Loucy (cell line): Measurements from ENCODE around the gene RAB6C.
"Not testable (repeated sequence)": the region's sequence is repeated elsewhere in the genome, so short reads cannot be mapped to it uniquely, and the experiment has no call there.

Source experiments
- H2AFZ ChIP-seq: fragments of 200-600 bp; sonication (generic); 2 replicates; pipeline ENCODE4 v1.6.0; 2016; ENCODE audit warnings: antibody characterized with exemption, mild to moderate bottlenecking, low read length, moderate library complexity
- H3F3A ChIP-seq: fragments of 200-600 bp; 2 replicates; pipeline ENCODE4 v1.6.0; 2016; ENCODE audit warnings: antibody characterized with exemption, low read depth, mild to moderate bottlenecking
- H3K27me3 ChIP-seq: fragments of 200-600 bp; sonication (generic); 2 replicates; pipeline ENCODE4 v1.6.1; 2014; ENCODE audit warnings: low read length, mild to moderate bottlenecking; ENCODE audit not compliant: insufficient read depth, poor library complexity, severe bottlenecking
- H3K36me3 ChIP-seq: fragments of 200-600 bp; sonication (generic); 2 replicates; pipeline ENCODE4 v1.6.1; 2016; ENCODE audit warnings: low read length; ENCODE audit not compliant: insufficient read depth
- H3K4me1 ChIP-seq: fragments of 200-600 bp; sonication (generic); 2 replicates; pipeline ENCODE4 v1.5.1; 2014; ENCODE audit warnings: low read length, mild to moderate bottlenecking; ENCODE audit not compliant: insufficient read depth, poor library complexity, severe bottlenecking
- H3K4me2 ChIP-seq: fragments of 200-600 bp; sonication (generic); 2 replicates; pipeline ENCODE4 v1.6.0; 2014; ENCODE audit warnings: antibody characterized with exemption, low read length, low read depth, mild to moderate bottlenecking; ENCODE audit not compliant: poor library complexity, severe bottlenecking
- H3K4me3 ChIP-seq: fragments of 200-600 bp; sonication (generic); 2 replicates; pipeline ENCODE4 v1.5.1; 2014; ENCODE audit warnings: low read length, mild to moderate bottlenecking, mixed read lengths; ENCODE audit not compliant: poor library complexity, severe bottlenecking
- H3K79me2 ChIP-seq: fragments of 200-600 bp; sonication (generic); 2 replicates; pipeline ENCODE4 v1.6.1; 2014; ENCODE audit warnings: low read length; ENCODE audit not compliant: insufficient read depth
- H3K9ac ChIP-seq: fragments of 200-600 bp; sonication (generic); 2 replicates; pipeline ENCODE4 v1.6.0; 2014; ENCODE audit warnings: mild to moderate bottlenecking, low read depth, low read length, moderate library complexity; ENCODE audit not compliant: poor library complexity, severe bottlenecking
- H3K9me2 ChIP-seq: fragments of 200-600 bp; sonication (generic); replicated peaks from 2 replicates; pipeline ENCODE4 v1.6.1; 2016; ENCODE audit warnings: low read depth, low read length, mixed read lengths
- H3K9me3 ChIP-seq: fragments of 200-600 bp; sonication (generic); 2 replicates; pipeline ENCODE4 v1.6.1; 2014; ENCODE audit warnings: mild to moderate bottlenecking, antibody characterized with exemption, low read length, low read depth; ENCODE audit not compliant: insufficient read depth
- H4K20me1 ChIP-seq: fragments of 200-600 bp; sonication (generic); 2 replicates; pipeline ENCODE4 v1.6.0; 2014; ENCODE audit warnings: antibody characterized with exemption, low read length, mild to moderate bottlenecking; ENCODE audit not compliant: insufficient read depth, poor library complexity, severe bottlenecking
- CTCF ChIP-seq: fragments of 200-600 bp; sonication (generic); conservative IDR thresholded peaks from 2 replicates; pipeline ENCODE4 v1.5.1; 2014; ENCODE audit warnings: mild to moderate bottlenecking, antibody characterized with exemption, low read length
- EZH2phosphoT487 ChIP-seq: fragments of 200-600 bp; IDR thresholded peaks from 2 replicates; pipeline ENCODE4 v1.6.1; 2018; ENCODE audit warnings: antibody characterized with exemption, mild to moderate bottlenecking, moderate library complexity, borderline replicate concordance

Gene RAB6C

GRCh38 chr2:129945557-129945956, 33.9 kb upstream of the RAB6C start:
- Histone ChIP-seq H3K4me1 (no peaks in the 10 kb centered on the region), H3K4me3 (no peak overlapping the region), H3K27me3 (no peaks in the 10 kb centered on the region), H4K20me1 (no peaks in the 10 kb centered on the region), H3K9me2 (no peaks in the 10 kb centered on the region), H3K4me2 (no peak overlapping the region), H3K79me2 (no peaks in the 10 kb centered on the region), H3K9me3 (no peaks in the 10 kb centered on the region), H3F3A (no peaks in the 10 kb centered on the region), H3K9ac (no peak overlapping the region), H3K36me3 (no peaks in the 10 kb centered on the region), H2AFZ (no peak overlapping the region)
- no peak for TF ChIP-seq EZH2phosphoT487

- not testable (repeated sequence) for H2AFZ ChIP-seq, H3K9ac ChIP-seq, H3K4me2 ChIP-seq, H3K79me2 ChIP-seq, H3K36me3 ChIP-seq, H3F3A ChIP-seq, H3K27me3 ChIP-seq, H3K9me2 ChIP-seq, H3K4me3 ChIP-seq, H3K9me3 ChIP-seq, H3K4me1 ChIP-seq, H4K20me1 ChIP-seq
Observed at GRCh38 chr2:129947712-129948111, 31.8 kb upstream of the RAB6C start.

GRCh38 chr2:129956171-129956570, 23.3 kb upstream of the RAB6C start:
- H3K79me2 ChIP-seq = not testable (repeated sequence)

GRCh38 chr2:129957891-129958290, 21.6 kb upstream of the RAB6C start:
- Histone ChIP-seq H3K27me3 (no peaks in the 10 kb centered on the region), H3K9me3 (no peaks in the 10 kb centered on the region), H3K36me3 (no peaks in the 10 kb centered on the region), H2AFZ (no peak overlapping the region), H4K20me1 (no peaks in the 10 kb centered on the region), H3K79me2 (no peaks in the 10 kb centered on the region), H3K9ac (no peak overlapping the region), H3K9me2 (no peaks in the 10 kb centered on the region), H3K4me1 (no peaks in the 10 kb centered on the region), H3F3A (no peaks in the 10 kb centered on the region), H3K4me3 (no peak overlapping the region), H3K4me2 (no peak overlapping the region)
- no peak for TF ChIP-seq EZH2phosphoT487
- no peak for TF ChIP-seq CTCF

More at GRCh38 chr2:129956171-129956570, 23.3 kb upstream of the RAB6C start:
- H3K36me3 ChIP-seq, H3F3A ChIP-seq, H3K9me2 ChIP-seq, H3K27me3 ChIP-seq, H3K4me3 ChIP-seq, H3K9me3 ChIP-seq, H3K9ac ChIP-seq, H3K4me1 ChIP-seq, H4K20me1 ChIP-seq, H3K4me2 ChIP-seq, H2AFZ ChIP-seq: not testable (repeated sequence)

GRCh38 chr2:129958736-129959135, 20.7 kb upstream of the RAB6C start:
- H3F3A ChIP-seq, H3K36me3 ChIP-seq, H3K27me3 ChIP-seq, H3K9ac ChIP-seq, H2AFZ ChIP-seq, H3K79me2 ChIP-seq, H3K9me2 ChIP-seq, H3K4me1 ChIP-seq, H4K20me1 ChIP-seq, H3K4me2 ChIP-seq, H3K9me3 ChIP-seq, H3K4me3 ChIP-seq: not testable (repeated sequence)

GRCh38 chr2:129968605-129969004, 10.9 kb upstream of the RAB6C start:
- not testable (repeated sequence) for H3F3A ChIP-seq, H3K4me2 ChIP-seq, H3K79me2 ChIP-seq, H3K9ac ChIP-seq, H4K20me1 ChIP-seq, H3K27me3 ChIP-seq, H3K4me1 ChIP-seq, H3K36me3 ChIP-seq, H3K4me3 ChIP-seq, H2AFZ ChIP-seq, H3K9me3 ChIP-seq, H3K9me2 ChIP-seq
